HEK293 (cell line): ENCODE results near the gene REC114.
"Not testable (repeated sequence)": the region's sequence is repeated elsewhere in the genome, so short reads cannot be mapped to it uniquely, and the experiment has no call there.

ENCODE experiments used
- CTCF ChIA-PET: fragments of 350-600 bp; formaldehyde crosslinking; extraction: SDS; loops from one replicate; lab custom pipeline; 2021; ENCODE audit warnings: antibody characterized with exemption; lab: Yijun Ruan, JAX
- POLR2A ChIA-PET: fragments of 300-600 bp; formaldehyde crosslinking; extraction: SDS; loops from one replicate; lab custom pipeline; 2020; ENCODE audit warnings: antibody characterized with exemption, inconsistent platforms; lab: Yijun Ruan, JAX
- H3K27ac ChIP-seq: fragments of 200-500 bp; sonication (Bioruptor generic); 2 replicates; pipeline ENCODE4 v1.5.1; 2014; ENCODE audit warnings: low read depth, low read length, control low read depth, inconsistent platforms; ENCODE audit errors: extremely low read depth
- H3K36me3 ChIP-seq, 2 experiments: fragments of 200-500 bp in 1 of 2; sonication (Bioruptor generic) in 1 of 2; 1 replicate in 1 of 2; 2 replicates in 1 of 2; pipeline ENCODE4 v1.5.1; 2014 to 2017; ENCODE audit warnings: inconsistent platforms in 2 of 2, low read length in 2 of 2; ENCODE audit not compliant: control insufficient read depth in 2 of 2, insufficient read depth in 1 of 2
- H3K4me1 ChIP-seq: fragments of 200-500 bp; sonication (Bioruptor generic); 2 replicates; pipeline ENCODE4 v1.5.1; 2014; ENCODE audit warnings: mild to moderate bottlenecking, low read length, inconsistent platforms; ENCODE audit not compliant: control insufficient read depth, insufficient read depth
- H3K4me3 ChIP-seq: 2 replicates; pipeline ENCODE4 v1.5.1; 2011; ENCODE audit warnings: low read depth, mild to moderate bottlenecking, control low read depth, low read length, moderate library complexity
- H3K9me3 ChIP-seq: fragments of 200-500 bp; sonication (Bioruptor generic); 2 replicates; pipeline ENCODE4 v1.5.1; 2014; ENCODE audit warnings: low read depth, low read length, inconsistent platforms; ENCODE audit not compliant: control insufficient read depth, insufficient read depth
- HOXC10 ChIP-seq: sonication (generic); formaldehyde crosslinking; IDR thresholded peaks from 2 replicates; pipeline ENCODE4 v1.8.1; 2023; ENCODE audit warnings: mild to moderate bottlenecking, missing genetic modification reagents
- MEIS1 ChIP-seq: sonication (generic); formaldehyde crosslinking; IDR thresholded peaks from 2 replicates; pipeline ENCODE4 v1.8.1; 2022; ENCODE audit warnings: missing genetic modification reagents, mild to moderate bottlenecking, borderline replicate concordance
- RBAK ChIP-seq: fragments of 450-650 bp; formaldehyde crosslinking; IDR thresholded peaks from 2 replicates; pipeline ENCODE4 v1.5.1; 2016; ENCODE audit warnings: missing biosample characterization, missing genetic modification characterization
- TCF7L2 ChIP-seq: IDR thresholded peaks from 2 replicates; pipeline ENCODE4 v1.6.1; 2011; ENCODE audit warnings: low read depth, mild to moderate bottlenecking, inconsistent platforms, low read length, moderate library complexity, borderline replicate concordance
- ZBTB8A ChIP-seq: fragments of 450-650 bp; formaldehyde crosslinking; IDR thresholded peaks from 2 replicates; pipeline ENCODE4 v1.5.1; 2016; ENCODE audit warnings: missing biosample characterization, missing genetic modification characterization
- ZNF2 ChIP-seq: fragments of 450-650 bp; formaldehyde crosslinking; IDR thresholded peaks from 2 replicates; pipeline ENCODE4 v1.5.1; 2016; ENCODE audit warnings: missing biosample characterization, missing genetic modification characterization
- ZNF248 ChIP-seq: fragments of 450-650 bp; formaldehyde crosslinking; IDR thresholded peaks from 2 replicates; pipeline ENCODE4 v1.5.1; 2017; ENCODE audit warnings: missing biosample characterization, missing genetic modification characterization
- ZNF292 ChIP-seq: fragments of 450-650 bp; formaldehyde crosslinking; IDR thresholded peaks from 2 replicates; pipeline ENCODE4 v1.5.1; 2016; ENCODE audit warnings: low read depth, missing biosample characterization, missing genetic modification characterization, borderline replicate concordance
- ZNF341 ChIP-seq: fragments of 450-650 bp; formaldehyde crosslinking; IDR thresholded peaks from 2 replicates; pipeline ENCODE4; 2016; ENCODE audit warnings: low read depth, missing biosample characterization, missing genetic modification characterization
- ZNF366 ChIP-seq: fragments of 450-650 bp; formaldehyde crosslinking; conservative IDR thresholded peaks from 2 replicates; pipeline ENCODE4 v1.5.1; 2016; ENCODE audit warnings: missing biosample characterization, missing genetic modification characterization
- ZNF416 ChIP-seq: fragments of 450-650 bp; formaldehyde crosslinking; IDR thresholded peaks from 2 replicates; pipeline ENCODE4 v1.5.1; 2016; ENCODE audit warnings: missing biosample characterization, missing genetic modification characterization
- ZNF544 ChIP-seq: fragments of 450-650 bp; formaldehyde crosslinking; IDR thresholded peaks from 2 replicates; pipeline ENCODE4 v1.5.0; 2017; ENCODE audit warnings: missing biosample characterization, missing genetic modification characterization
- ZNF548 ChIP-seq: fragments of 450-650 bp; formaldehyde crosslinking; IDR thresholded peaks from 2 replicates; pipeline ENCODE4 v1.5.1; 2016; ENCODE audit warnings: missing biosample characterization, missing genetic modification characterization
- ZNF777 ChIP-seq: fragments of 450-650 bp; formaldehyde crosslinking; IDR thresholded peaks from 2 replicates; pipeline ENCODE4 v1.5.1; 2017; ENCODE audit warnings: missing biosample characterization, missing genetic modification characterization, borderline replicate concordance
- ZNF830 ChIP-seq: fragments of 450-650 bp; IDR thresholded peaks from 2 replicates; pipeline ENCODE4 v1.5.0; 2018; ENCODE audit warnings: missing biosample characterization, missing genetic modification characterization, low read depth, mild to moderate bottlenecking, moderate library complexity
- ZSCAN30 ChIP-seq: fragments of 450-650 bp; IDR thresholded peaks from 2 replicates; pipeline ENCODE4 v1.5.1; 2018; ENCODE audit warnings: missing biosample characterization, mild to moderate bottlenecking, missing genetic modification characterization, moderate library complexity
- TF ChIP-seq, protein P1 (sequence below): fragments of 450-650 bp; formaldehyde crosslinking; IDR thresholded peaks from 2 replicates; pipeline ENCODE4 v1.5.1; 2016; ENCODE audit warnings: missing biosample characterization, missing genetic modification characterization
- TF ChIP-seq, protein P2 (sequence below): fragments of 450-650 bp; formaldehyde crosslinking; IDR thresholded peaks from 2 replicates; pipeline ENCODE4 v1.5.1; 2016; ENCODE audit warnings: missing biosample characterization, missing genetic modification characterization, borderline replicate concordance
- TF ChIP-seq, protein P3 (sequence below): fragments of 450-650 bp; formaldehyde crosslinking; conservative IDR thresholded peaks from 2 replicates; pipeline ENCODE4 v1.5.1; 2016; ENCODE audit warnings: low read depth, missing biosample characterization, missing genetic modification characterization

REC114 gene

DNA sequence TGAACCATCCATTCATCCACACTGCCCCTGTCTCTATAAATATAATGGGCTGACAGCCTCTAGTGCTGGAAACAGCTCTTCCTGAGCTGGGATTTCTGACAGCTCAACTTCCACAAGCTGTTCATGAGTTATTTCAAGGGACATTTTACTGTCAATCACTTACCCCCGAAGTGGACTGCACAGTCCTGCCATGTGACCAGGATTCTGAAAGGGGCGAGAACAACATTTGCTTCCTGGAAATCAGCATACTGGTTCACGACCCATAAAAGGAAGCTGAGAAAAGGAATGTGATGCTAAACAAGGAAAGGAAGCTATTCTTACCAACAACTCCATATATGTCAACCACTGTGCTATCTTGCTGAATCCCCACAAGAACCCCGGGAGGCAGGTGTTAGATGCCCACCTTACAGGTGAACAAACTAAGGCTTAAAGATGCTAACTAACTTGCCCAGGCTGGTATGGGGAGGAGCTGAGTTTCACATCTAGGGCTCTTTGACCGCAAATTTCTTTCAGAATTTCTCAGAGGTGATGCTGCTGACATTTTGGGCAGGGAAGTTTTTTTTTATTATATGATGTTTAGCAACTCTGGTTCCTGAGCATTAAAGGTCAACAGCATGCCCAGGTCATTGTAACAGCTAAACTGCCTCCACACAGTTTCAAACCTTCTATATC lies 16.5 kb upstream of the REC114 start:
- ChIA-PET CTCF (interaction anchor here (0.6 to 1.2 kb wide), 2 partner anchors 58 to 121 kb away, joined by 3 to 4 read pairs; no protein-coding TSS in a partner anchor), POLR2A (no interaction called here)
- Histone ChIP-seq H3K4me3 (no peak overlapping the region), H3K36me3 (no peaks in the 10 kb centered on the region), H3K4me1 (no peaks in the 10 kb centered on the region), H3K27ac (no peak overlapping the region), H3K9me3 (no peaks in the 10 kb centered on the region)
- TF ChIP-seq, protein P1, sequence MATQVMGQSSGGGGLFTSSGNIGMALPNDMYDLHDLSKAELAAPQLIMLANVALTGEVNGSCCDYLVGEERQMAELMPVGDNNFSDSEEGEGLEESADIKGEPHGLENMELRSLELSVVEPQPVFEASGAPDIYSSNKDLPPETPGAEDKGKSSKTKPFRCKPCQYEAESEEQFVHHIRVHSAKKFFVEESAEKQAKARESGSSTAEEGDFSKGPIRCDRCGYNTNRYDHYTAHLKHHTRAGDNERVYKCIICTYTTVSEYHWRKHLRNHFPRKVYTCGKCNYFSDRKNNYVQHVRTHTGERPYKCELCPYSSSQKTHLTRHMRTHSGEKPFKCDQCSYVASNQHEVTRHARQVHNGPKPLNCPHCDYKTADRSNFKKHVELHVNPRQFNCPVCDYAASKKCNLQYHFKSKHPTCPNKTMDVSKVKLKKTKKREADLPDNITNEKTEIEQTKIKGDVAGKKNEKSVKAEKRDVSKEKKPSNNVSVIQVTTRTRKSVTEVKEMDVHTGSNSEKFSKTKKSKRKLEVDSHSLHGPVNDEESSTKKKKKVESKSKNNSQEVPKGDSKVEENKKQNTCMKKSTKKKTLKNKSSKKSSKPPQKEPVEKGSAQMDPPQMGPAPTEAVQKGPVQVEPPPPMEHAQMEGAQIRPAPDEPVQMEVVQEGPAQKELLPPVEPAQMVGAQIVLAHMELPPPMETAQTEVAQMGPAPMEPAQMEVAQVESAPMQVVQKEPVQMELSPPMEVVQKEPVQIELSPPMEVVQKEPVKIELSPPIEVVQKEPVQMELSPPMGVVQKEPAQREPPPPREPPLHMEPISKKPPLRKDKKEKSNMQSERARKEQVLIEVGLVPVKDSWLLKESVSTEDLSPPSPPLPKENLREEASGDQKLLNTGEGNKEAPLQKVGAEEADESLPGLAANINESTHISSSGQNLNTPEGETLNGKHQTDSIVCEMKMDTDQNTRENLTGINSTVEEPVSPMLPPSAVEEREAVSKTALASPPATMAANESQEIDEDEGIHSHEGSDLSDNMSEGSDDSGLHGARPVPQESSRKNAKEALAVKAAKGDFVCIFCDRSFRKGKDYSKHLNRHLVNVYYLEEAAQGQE (tag by site-specific recombination), result no peak
- TF ChIP-seq TCF7L2 (no peak), ZNF2 (no peak), ZSCAN30 (tag by site-specific recombination) (no peak), ZNF341 (tag by site-specific recombination) (no peak), ZNF830 (no peak), HOXC10 (CRISPR knock-in tag) (no peak), RBAK (tag by site-specific recombination) (no peak)
- TF ChIP-seq, protein P2, sequence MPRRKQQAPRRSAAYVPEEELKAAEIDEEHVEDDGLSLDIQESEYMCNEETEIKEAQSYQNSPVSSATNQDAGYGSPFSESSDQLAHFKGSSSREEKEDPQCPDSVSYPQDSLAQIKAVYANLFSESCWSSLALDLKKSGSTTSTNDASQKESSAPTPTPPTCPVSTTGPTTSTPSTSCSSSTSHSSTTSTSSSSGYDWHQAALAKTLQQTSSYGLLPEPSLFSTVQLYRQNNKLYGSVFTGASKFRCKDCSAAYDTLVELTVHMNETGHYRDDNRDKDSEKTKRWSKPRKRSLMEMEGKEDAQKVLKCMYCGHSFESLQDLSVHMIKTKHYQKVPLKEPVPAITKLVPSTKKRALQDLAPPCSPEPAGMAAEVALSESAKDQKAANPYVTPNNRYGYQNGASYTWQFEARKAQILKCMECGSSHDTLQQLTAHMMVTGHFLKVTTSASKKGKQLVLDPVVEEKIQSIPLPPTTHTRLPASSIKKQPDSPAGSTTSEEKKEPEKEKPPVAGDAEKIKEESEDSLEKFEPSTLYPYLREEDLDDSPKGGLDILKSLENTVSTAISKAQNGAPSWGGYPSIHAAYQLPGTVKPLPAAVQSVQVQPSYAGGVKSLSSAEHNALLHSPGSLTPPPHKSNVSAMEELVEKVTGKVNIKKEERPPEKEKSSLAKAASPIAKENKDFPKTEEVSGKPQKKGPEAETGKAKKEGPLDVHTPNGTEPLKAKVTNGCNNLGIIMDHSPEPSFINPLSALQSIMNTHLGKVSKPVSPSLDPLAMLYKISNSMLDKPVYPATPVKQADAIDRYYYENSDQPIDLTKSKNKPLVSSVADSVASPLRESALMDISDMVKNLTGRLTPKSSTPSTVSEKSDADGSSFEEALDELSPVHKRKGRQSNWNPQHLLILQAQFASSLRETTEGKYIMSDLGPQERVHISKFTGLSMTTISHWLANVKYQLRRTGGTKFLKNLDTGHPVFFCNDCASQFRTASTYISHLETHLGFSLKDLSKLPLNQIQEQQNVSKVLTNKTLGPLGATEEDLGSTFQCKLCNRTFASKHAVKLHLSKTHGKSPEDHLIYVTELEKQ, result no peak

DNA sequence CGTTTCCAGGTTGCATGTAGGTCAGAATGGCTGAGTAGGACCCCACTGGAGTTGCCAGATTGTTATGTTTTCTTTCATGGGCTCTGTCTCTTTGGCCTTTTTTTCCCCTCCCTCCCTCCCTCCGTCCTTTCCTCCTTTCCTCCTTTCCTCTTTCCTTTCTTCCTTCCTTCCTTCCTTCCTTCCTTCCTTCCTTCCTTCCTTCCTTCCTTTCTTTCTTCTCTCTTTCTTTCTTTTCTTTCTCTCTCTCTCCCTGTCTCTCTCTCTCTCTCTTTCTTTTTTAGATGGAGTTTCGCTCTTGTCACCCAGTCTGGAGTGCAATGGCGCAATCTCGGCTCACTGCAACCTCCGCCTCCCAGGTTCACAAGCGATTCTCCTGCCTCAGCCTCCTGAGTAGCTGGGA lies 11.6 kb upstream of the REC114 start:
- H3K36me3 ChIP-seq, H3K27ac ChIP-seq, H3K4me1 ChIP-seq, H3K4me3 ChIP-seq, POLR2A ChIA-PET, H3K9me3 ChIP-seq: not testable (repeated sequence)
- CTCF ChIA-PET, result interaction anchor here (0.7 kb wide), 1 partner anchor 435 kb away, joined by 4 read pairs; no protein-coding TSS in a partner anchor
- TF ChIP-seq ZNF366, result peak; percentile 78

DNA sequence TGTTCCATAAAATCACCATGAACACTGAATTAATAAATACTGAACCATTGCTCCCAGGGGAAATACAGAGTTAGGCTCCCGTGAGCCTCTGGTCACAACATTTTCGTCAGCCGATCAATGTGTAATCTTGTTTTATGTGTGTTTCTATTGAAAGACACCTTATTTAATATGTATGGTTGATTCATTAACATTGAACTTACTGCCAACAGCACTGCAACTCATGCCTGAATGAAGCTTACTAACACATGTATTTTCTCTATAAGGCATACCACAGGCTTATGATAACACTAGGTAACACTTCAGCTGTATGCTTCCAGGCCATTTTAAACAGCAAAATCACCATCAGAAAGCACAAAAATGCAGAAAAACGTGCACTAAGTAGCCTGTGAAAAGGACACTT lies 9.1 kb upstream of the REC114 start:
- ChIA-PET POLR2A (no interaction called here), CTCF (no interaction called here)
- Histone ChIP-seq H3K4me1 (no peaks in the 10 kb centered on the region), H3K36me3 (no peaks in the 10 kb centered on the region), H3K9me3 (no peaks in the 10 kb centered on the region), H3K4me3 (no peak overlapping the region), H3K27ac (no peak overlapping the region)
- no peak for TF ChIP-seq ZNF416 (tag by site-specific recombination)
- TF ChIP-seq ZNF292, result no peak
- TF ChIP-seq ZBTB8A, result no peak
- TF ChIP-seq MEIS1 (CRISPR knock-in tag), result no peak
- TF ChIP-seq ZNF544 (tag by site-specific recombination), result no peak
- no peak for TF ChIP-seq ZNF548 (tag by site-specific recombination)
- TF ChIP-seq, protein P3, sequence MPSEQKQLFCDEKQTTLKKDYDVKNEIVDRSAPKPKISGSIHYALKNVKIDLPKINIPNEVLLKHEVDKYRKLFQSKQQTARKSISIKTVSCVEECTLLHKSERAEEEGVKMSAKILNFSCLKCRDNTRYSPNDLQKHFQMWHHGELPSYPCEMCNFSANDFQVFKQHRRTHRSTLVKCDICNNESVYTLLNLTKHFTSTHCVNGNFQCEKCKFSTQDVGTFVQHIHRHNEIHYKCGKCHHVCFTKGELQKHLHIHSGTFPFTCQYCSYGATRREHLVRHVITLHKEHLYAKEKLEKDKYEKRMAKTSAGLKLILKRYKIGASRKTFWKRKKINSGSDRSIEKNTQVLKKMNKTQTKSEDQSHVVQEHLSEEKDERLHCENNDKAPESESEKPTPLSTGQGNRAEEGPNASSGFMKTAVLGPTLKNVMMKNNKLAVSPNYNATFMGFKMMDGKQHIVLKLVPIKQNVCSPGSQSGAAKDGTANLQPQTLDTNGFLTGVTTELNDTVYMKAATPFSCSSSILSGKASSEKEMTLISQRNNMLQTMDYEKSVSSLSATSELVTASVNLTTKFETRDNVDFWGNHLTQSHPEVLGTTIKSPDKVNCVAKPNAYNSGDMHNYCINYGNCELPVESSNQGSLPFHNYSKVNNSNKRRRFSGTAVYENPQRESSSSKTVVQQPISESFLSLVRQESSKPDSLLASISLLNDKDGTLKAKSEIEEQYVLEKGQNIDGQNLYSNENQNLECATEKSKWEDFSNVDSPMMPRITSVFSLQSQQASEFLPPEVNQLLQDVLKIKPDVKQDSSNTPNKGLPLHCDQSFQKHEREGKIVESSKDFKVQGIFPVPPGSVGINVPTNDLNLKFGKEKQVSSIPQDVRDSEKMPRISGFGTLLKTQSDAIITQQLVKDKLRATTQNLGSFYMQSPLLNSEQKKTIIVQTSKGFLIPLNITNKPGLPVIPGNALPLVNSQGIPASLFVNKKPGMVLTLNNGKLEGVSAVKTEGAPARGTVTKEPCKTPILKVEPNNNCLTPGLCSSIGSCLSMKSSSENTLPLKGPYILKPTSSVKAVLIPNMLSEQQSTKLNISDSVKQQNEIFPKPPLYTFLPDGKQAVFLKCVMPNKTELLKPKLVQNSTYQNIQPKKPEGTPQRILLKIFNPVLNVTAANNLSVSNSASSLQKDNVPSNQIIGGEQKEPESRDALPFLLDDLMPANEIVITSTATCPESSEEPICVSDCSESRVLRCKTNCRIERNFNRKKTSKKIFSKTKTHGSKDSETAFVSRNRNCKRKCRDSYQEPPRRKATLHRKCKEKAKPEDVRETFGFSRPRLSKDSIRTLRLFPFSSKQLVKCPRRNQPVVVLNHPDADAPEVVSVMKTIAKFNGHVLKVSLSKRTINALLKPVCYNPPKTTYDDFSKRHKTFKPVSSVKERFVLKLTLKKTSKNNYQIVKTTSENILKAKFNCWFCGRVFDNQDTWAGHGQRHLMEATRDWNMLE (tag by site-specific recombination), result no peak
- no peak for TF ChIP-seq TCF7L2
- TF ChIP-seq ZNF777, result no peak
- no peak for TF ChIP-seq ZNF248 (tag by site-specific recombination)
